CD4-positive, alpha-beta T cell (primary cell): ENCODE results near the gene TUBA4B. TPM values are rescaled to one million over a fixed set of nuclear protein-coding genes. Genes with fewer than 3 reads are reported as not detected.

Source experiments
- ATAC-seq: fragments of 200-7000 bp; cut with Tn5 transposase; one replicate; pipeline ENCODE4 v1.10.0; 2022; ENCODE audit warnings: mild to moderate bottlenecking; ENCODE audit not compliant: poor library complexity
- CTCF ChIA-PET: fragments of 350-600 bp; sonication (Branson Sonifier 250); formaldehyde crosslinking; loops from one replicate; lab custom pipeline; 2021; ENCODE audit warnings: antibody characterized with exemption, inconsistent platforms; lab: Charles Lee
- POLR2A ChIA-PET: fragments of 350-600 bp; sonication (Branson Sonifier 250); formaldehyde crosslinking; loops from one replicate; lab custom pipeline; 2021; ENCODE audit warnings: antibody characterized with exemption, inconsistent platforms; lab: Charles Lee
- DNase-seq, 14 experiments: peaks; one replicate each; pipeline ENCODE4 v3.0.0-alpha.2; 2013 to 2020; ENCODE audit warnings: mixed read lengths in 2 of 14
- H3K27ac ChIP-seq, 2 donors: one replicate each; pipeline versions ENCODE4 v1.5.1 to v1.7.0; 2013; ENCODE audit warnings: low read length in 2 of 2, low read depth in 1 of 2, mild to moderate bottlenecking in 1 of 2
- H3K27me3 ChIP-seq, 2 experiments: 1 replicate in 1 of 2; 2 replicates in 1 of 2; pipeline versions ENCODE4 v1.6.1 to v1.7.0; 2013; ENCODE audit warnings: low read length in 2 of 2, control low read depth in 1 of 2, mild to moderate bottlenecking in 1 of 2, moderate library complexity in 1 of 2; ENCODE audit not compliant: insufficient read depth in 2 of 2, control insufficient read depth in 1 of 2
- H3K36me3 ChIP-seq: one replicate; pipeline ENCODE4 v1.6.1; 2013; ENCODE audit warnings: low read length, control low read depth; ENCODE audit not compliant: insufficient read depth
- H3K4me1 ChIP-seq: one replicate; pipeline ENCODE4 v1.6.1; 2013; ENCODE audit warnings: low read length, control low read depth; ENCODE audit not compliant: insufficient read depth
- H3K4me3 ChIP-seq: one replicate; pipeline ENCODE4 v1.5.1; 2013; ENCODE audit warnings: mild to moderate bottlenecking, low read length, moderate library complexity
- H3K9me3 ChIP-seq, 2 experiments: 1 replicate in 1 of 2; 2 replicates in 1 of 2; pipeline versions ENCODE4 v1.6.1 to v1.7.0; 2013; ENCODE audit warnings: low read length in 2 of 2, mild to moderate bottlenecking in 2 of 2, control low read depth in 1 of 2, moderate library complexity in 1 of 2; ENCODE audit not compliant: control insufficient read depth in 1 of 2, insufficient read depth in 1 of 2
- H3K27ac Mint-ChIP-seq: one replicate; pipeline ENCODE4 v1.8.0; 2020; ENCODE audit warnings: mixed read lengths
- H3K27me3 Mint-ChIP-seq: one replicate; pipeline ENCODE4 v1.8.0; 2021; ENCODE audit warnings: mixed read lengths
- H3K36me3 Mint-ChIP-seq: one replicate; pipeline ENCODE4 v1.8.0; 2021; ENCODE audit warnings: low read depth, mixed read lengths
- H3K4me1 Mint-ChIP-seq: one replicate; pipeline ENCODE4 v1.8.0; 2021; ENCODE audit warnings: low read depth, mixed read lengths
- H3K4me3 Mint-ChIP-seq: one replicate; pipeline ENCODE4 v1.8.0; 2020; ENCODE audit warnings: mild to moderate bottlenecking, mixed read lengths
- H3K9me3 Mint-ChIP-seq: one replicate; pipeline ENCODE4 v1.8.0; 2020; ENCODE audit warnings: mixed read lengths
- CTCF ChIP-seq: fragments of 200-600 bp; IDR thresholded peaks from one replicate; pipeline ENCODE4 v1.8.0; 2022; ENCODE audit warnings: antibody characterized with exemption, mild to moderate bottlenecking
- intact Hi-C, 2 experiments: fragments of 100-400 bp; cut with DNase I in 1 of 2; cut with micrococcal nuclease in 1 of 2; formaldehyde crosslinking; loops; one replicate each; pipeline versions ENCODE4 v1.15.1 to v1.9.0; 2023 to 2025; cut with DNase I, micrococcal nuclease
- total RNA-seq, 174 experiments: library from RNA in 2 of 174; stranded (reverse) in 2 of 174; gene quantifications; one replicate each; pipeline ENCODE4 v1.2.3 and lab custom pipeline; 2021 to 2026

Gene TUBA4B
- total RNA-seq, 2 experiments from 2014 or later, result not detected

GRCh38 chr2:219213026-219213415, 40.0 kb upstream of the TUBA4B start:
- DNase-seq, result no peak
- H3K36me3 Mint-ChIP-seq, result peaks cover 31% of the 10 kb centered on the region

GRCh38 chr2:219213486-219214071, 39.5 kb upstream of the TUBA4B start:
- Mint-ChIP-seq H3K27ac (no peak overlapping the region), H3K4me3 (no peak overlapping the region), H3K36me3 (peaks cover 26% of the 10 kb centered on the region), H3K27me3 (no peaks in the 10 kb centered on the region), H3K4me1 (peaks cover 33% of the 10 kb centered on the region), H3K9me3 (no peaks in the 10 kb centered on the region)
- no peak overlapping the region for H3K4me3 ChIP-seq
- peaks cover 43% of the 10 kb centered on the region for H3K4me1 ChIP-seq
- CTCF ChIA-PET, result interaction anchor here (2.9 kb wide), 1 partner anchor 81 kb away, joined by 17 read pairs; no protein-coding TSS in a partner anchor
- no peak for TF ChIP-seq CTCF
- no peak overlapping the region for H3K27ac ChIP-seq
- intact Hi-C loops, result loop anchor here in 1 of 2 experiments (2.0 to 5.0 kb wide), 2 partner anchors 15 to 156 kb away; partner anchors contain the start of genes ANKZF1 and ATG9A
- POLR2A ChIA-PET, result interaction anchor here (0.6 kb wide), 1 partner anchor 17 kb away, joined by 3 read pairs; no protein-coding TSS in a partner anchor
- H3K9me3 ChIP-seq, result no peaks in the 10 kb centered on the region
- peaks cover 12% of the 10 kb centered on the region for H3K36me3 ChIP-seq
- DNase-seq (no peak), ATAC-seq (no peak)
- H3K27me3 ChIP-seq, result no peaks in the 10 kb centered on the region

More at GRCh38 chr2:219213026-219213415, 40.0 kb upstream of the TUBA4B start:
- H3K4me1 ChIP-seq, result peaks cover 43% of the 10 kb centered on the region
- peaks cover 37% of the 10 kb centered on the region for H3K4me1 Mint-ChIP-seq
- ATAC-seq, result no peak
- ChIA-PET CTCF (interaction anchor here (2.9 kb wide), 1 partner anchor 82 kb away, joined by 17 read pairs; no protein-coding TSS in a partner anchor), POLR2A (interaction anchor here (0.6 kb wide), 1 partner anchor 17 kb away, joined by 3 read pairs; no protein-coding TSS in a partner anchor)
- no peaks in the 10 kb centered on the region for H3K27me3 ChIP-seq
- no peak for TF ChIP-seq CTCF
- H3K27ac ChIP-seq, result no peak overlapping the region
- H3K27me3 Mint-ChIP-seq, result no peaks in the 10 kb centered on the region
- H3K4me3 Mint-ChIP-seq, result no peak overlapping the region
- H3K27ac Mint-ChIP-seq, result no peak overlapping the region
- H3K36me3 ChIP-seq, result peaks cover 17% of the 10 kb centered on the region
- no peaks in the 10 kb centered on the region for H3K9me3 ChIP-seq
- H3K4me3 ChIP-seq, result no peak overlapping the region
- intact Hi-C loops, result loop anchor here in 1 of 2 experiments (5.0 kb wide), 1 partner anchor 156 kb away; no protein-coding TSS in a partner anchor
- no peaks in the 10 kb centered on the region for H3K9me3 Mint-ChIP-seq

GRCh38 chr2:219214141-219214540, 38.9 kb upstream of the TUBA4B start:
- CTCF ChIA-PET, result interaction anchor here (2.8 kb wide), 1 partner anchor 81 kb away, joined by 13 read pairs; no protein-coding TSS in a partner anchor
- peaks cover 6% of the 10 kb centered on the region for H3K36me3 ChIP-seq
- no peak overlapping the region for H3K4me3 ChIP-seq
- no peak overlapping the region for H3K4me3 Mint-ChIP-seq
- no peaks in the 10 kb centered on the region for H3K27me3 Mint-ChIP-seq
- intact Hi-C loops, result loop anchor here in 1 of 2 experiments (2.0 to 5.0 kb wide), 2 partner anchors 15 to 157 kb away; partner anchors contain the start of genes ANKZF1 and ATG9A
- peaks cover 43% of the 10 kb centered on the region for H3K4me1 ChIP-seq
- no peak overlapping the region for H3K27ac ChIP-seq
- no peak for DNase-seq
- H3K27ac Mint-ChIP-seq, result no peak overlapping the region
- no peak for ATAC-seq
- TF ChIP-seq CTCF, result no peak
- H3K27me3 ChIP-seq, result no peaks in the 10 kb centered on the region
- H3K9me3 Mint-ChIP-seq, result no peaks in the 10 kb centered on the region
- peaks cover 31% of the 10 kb centered on the region for H3K4me1 Mint-ChIP-seq
- POLR2A ChIA-PET, result interaction anchor here (1.1 to 1.2 kb wide), 2 partner anchors 8 to 37 kb away, joined by 3 to 7 read pairs; partner anchors contain the start of genes CNPPD1 and ZFAND2B
- H3K36me3 Mint-ChIP-seq, result peaks cover 24% of the 10 kb centered on the region
- no peaks in the 10 kb centered on the region for H3K9me3 ChIP-seq
